ENCODE measurements around the gene SETD2.

SETD2 gene

DNA sequence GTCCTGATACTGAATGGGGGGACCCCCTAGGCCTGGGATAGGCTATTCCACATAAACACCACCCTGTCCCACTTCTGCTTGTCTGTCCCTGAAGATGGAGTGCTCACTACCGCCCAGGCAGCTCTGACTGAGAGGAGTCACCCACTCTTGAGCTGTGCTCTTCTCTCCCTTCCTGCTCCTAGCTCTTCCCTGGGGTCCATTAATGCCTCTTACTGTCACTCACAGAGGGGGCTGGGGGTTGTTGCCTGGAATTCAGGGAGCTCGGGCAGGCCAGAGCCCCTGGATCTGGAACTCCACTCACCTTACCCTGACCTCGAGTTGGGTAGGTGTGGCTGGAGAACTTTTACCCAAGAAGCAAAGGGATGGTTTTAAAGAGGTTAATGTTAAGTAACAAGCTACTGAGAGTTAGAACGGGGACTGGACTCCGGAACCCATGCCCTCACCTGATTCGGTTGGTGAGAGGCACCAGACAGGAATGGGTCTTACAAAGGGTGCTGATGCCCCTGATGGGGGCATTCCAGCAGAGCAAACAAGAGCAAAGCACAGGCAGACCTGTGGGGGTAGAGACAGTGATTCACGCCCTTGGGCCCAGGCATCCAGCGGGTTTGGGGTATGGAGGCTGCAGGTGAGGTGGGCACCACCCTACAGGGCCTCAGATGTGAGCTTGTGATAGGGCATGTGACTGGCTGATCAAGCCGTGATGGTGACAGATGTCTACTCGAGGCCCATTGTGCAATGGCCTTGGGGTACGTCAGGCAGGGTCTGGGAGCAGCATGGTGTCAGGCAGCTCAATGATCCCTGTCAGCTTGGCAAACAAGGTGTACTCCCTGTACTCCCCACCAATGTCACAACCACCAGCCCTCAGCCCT, 179.1 kb downstream of the SETD2 start:
- H3K4me3 ChIP-seq, result no peak overlapping the region
- H3K9me3 ChIP-seq, result no peaks in the 10 kb centered on the region
- DNase-seq, result no peak
- H3K27ac ChIP-seq, result no peak overlapping the region
- H3K36me3 ChIP-seq, result peaks cover 0 to 13% (median 0%) of the 10 kb centered on the region in 3 donors
- intact Hi-C loops (cut with DNase I; ENCODE audit: low total_unique reads), result no loop called here
- no peaks in the 10 kb centered on the region for H3K27me3 ChIP-seq
- TF ChIP-seq, protein P1, sequence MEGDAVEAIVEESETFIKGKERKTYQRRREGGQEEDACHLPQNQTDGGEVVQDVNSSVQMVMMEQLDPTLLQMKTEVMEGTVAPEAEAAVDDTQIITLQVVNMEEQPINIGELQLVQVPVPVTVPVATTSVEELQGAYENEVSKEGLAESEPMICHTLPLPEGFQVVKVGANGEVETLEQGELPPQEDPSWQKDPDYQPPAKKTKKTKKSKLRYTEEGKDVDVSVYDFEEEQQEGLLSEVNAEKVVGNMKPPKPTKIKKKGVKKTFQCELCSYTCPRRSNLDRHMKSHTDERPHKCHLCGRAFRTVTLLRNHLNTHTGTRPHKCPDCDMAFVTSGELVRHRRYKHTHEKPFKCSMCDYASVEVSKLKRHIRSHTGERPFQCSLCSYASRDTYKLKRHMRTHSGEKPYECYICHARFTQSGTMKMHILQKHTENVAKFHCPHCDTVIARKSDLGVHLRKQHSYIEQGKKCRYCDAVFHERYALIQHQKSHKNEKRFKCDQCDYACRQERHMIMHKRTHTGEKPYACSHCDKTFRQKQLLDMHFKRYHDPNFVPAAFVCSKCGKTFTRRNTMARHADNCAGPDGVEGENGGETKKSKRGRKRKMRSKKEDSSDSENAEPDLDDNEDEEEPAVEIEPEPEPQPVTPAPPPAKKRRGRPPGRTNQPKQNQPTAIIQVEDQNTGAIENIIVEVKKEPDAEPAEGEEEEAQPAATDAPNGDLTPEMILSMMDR (IDR thresholded peaks at IDR 0.05), result no peak
- H3K4me1 ChIP-seq, result peaks cover 0 to 30% (median 7%) of the 10 kb centered on the region in 4 donors

DNA sequence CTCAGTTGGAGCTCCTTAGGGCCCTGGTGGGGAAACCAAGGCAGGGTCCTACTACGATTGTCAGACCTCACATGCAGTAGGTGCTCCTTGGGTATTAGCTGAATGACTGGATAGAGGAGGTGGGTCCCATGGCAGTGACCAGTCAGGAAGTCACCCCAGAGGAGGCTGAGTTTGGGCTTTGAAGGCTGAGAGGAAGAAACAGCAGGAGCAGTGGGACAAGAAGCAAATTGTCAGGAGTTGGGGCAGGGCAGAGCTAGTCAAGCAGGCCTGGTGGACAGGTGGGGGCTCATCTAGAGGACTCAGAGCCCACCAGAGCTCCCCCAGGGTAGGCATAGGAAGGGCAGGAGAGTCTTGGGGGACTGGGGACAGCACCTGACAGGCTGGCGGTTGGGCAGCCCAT, 181.4 kb downstream of the SETD2 start:
- intact Hi-C loops (cut with DNase I; ENCODE audit: low total_unique reads), result no loop called here
- no peak for DNase-seq
- H3K27me3 ChIP-seq, result no peaks in the 10 kb centered on the region
- H3K4me1 ChIP-seq, result peaks cover 0 to 43% (median 18%) of the 10 kb centered on the region in 4 donors
- TF ChIP-seq, protein P1 (IDR thresholded peaks at IDR 0.05), result no peak
- no peak overlapping the region for H3K27ac ChIP-seq
- H3K9me3 ChIP-seq, result no peaks in the 10 kb centered on the region
- no peak overlapping the region for H3K4me3 ChIP-seq
- H3K36me3 ChIP-seq, result no peaks in the 10 kb centered on the region

DNA sequence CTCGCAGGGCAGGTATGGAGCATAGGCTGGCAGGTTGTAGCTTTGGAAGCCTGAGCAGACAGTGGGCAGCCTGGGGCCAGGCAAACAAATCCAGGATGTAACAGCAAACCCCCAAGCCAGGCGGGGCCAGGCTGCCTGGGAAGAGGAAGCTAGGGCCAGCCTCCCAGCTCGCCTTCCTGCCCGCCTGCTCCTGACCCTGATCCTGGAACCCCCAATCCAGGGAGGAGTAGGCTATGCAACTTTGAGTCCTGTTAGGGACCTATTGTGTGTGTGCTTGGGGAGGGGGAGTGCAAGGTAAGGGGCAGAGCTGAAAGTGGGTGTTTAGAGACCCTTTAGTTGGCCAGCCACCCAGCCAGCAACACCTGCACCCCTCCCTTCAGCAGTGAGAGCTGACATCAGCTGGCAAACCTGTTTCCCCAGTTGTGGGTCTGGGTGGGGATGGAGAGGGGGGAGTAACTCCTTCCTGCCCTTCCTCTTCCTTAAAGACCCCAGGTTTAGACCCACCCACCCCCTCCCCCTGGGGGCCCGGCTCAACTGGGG, 181.9 kb downstream of the SETD2 start:
- Histone ChIP-seq H3K4me3 (no peak overlapping the region), H3K9me3 (no peaks in the 10 kb centered on the region), H3K27ac (no peak overlapping the region), H3K27me3 (no peaks in the 10 kb centered on the region), H3K36me3 (no peaks in the 10 kb centered on the region), H3K4me1 (peaks cover 0 to 47% (median 24%) of the 10 kb centered on the region in 4 donors)
- DNase-seq, result peak in 1 of 2 donors; percentile 42
- TF ChIP-seq, protein P1 (IDR thresholded peaks at IDR 0.05), result no peak
- intact Hi-C loops (cut with DNase I; ENCODE audit: low total_unique reads), result no loop called here

DNA sequence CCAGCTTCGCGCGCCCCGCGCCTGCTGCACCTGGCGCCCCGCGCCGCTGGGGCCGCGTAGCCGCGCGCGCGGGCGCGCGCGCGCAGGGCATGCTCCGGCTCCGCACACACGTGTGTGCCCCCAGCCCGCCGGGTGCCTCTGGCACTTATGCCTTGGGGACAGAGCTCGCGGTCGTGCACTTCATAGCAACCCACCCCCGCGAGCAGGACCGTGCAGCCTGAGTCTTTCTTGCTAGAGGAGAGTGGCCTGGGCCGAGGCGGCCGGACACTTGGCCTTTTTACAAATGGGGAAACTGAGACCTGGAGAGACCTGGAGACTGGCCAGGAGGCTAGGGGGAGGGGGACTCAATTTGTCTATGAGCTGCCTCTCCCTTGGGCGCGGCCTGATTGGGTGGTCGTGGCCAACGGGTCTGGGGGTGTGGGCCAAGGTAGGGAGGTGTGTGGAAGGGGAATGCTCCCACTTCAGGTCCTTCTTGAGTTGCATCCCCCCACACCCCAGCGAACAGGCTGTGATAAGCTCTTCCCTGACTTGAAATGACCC, 183.9 kb downstream of the SETD2 start:
- H3K9me3 ChIP-seq, result no peaks in the 10 kb centered on the region
- TF ChIP-seq, protein P1 (IDR thresholded peaks at IDR 0.05), result no peak
- peaks cover 0 to 56% (median 33%) of the 10 kb centered on the region in 4 donors for H3K4me1 ChIP-seq
- H3K27me3 ChIP-seq, result no peaks in the 10 kb centered on the region
- H3K27ac ChIP-seq, result peak overlapping the region; percentile 61 to 77
- no peak for DNase-seq
- intact Hi-C loops (cut with DNase I; ENCODE audit: low total_unique reads), result no loop called here
- H3K4me3 ChIP-seq, result peak overlapping the region; percentile 62 to 66
- H3K36me3 ChIP-seq, result no peaks in the 10 kb centered on the region

DNA sequence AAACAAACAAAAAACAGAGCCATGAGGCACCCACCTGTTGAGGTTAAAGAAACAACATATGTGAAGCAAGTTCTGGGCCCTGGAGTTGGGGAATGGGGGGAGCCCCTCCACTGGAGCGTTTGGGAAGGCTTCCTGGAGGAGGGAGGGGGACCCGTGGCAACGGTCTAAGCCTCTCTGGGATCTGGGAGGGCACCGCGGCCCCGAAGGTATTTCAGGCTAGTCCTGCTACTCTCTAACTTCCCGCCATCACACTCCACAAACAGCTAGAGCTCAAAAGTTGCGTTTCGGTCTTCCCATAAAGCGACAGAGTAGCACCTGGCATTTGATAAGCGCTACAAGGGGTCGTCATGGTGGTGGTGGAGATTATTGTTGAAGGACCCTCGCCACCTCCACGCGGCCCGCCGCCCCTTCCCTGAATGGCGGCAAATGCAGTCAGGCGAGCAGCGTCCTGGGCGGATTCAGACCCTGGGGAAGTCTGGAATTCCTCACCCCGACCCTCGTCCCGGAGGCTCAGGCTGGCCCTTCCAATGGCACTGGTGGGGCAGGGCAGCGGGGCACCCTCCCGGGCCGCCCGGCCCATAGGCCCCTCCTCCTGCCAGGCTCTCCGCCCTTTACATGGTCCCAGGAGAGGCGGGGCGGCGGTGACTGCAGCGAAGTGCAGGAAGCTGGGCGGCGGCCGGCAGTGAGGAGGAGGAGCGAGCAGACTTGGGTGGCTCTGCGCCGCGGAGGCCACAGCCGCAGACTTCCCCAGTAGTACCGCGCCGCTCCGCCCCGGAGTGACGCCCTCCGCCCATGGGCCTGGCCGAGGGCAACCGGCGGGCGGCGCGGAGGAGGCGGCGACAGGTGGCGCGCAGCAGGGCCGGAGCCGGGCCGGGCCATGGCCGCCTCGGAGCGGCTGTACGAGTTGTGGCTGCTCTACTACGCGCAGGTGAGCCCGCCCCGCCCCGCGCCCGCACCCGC, 184.6 kb downstream of the SETD2 start, which contains the start of gene NBEAL2:
Gene NBEAL2, plus strand, starts transcription at position 682 of the 960 bp plus-strand sequence. Its CDS starts 196 bp downstream, at position 878.
- Histone ChIP-seq H3K27ac (peak within 1 kb of the TSS; percentile 77 to 83), H3K9me3 (no peaks in the 10 kb centered on the region), H3K27me3 (no peaks in the 10 kb centered on the region), H3K4me1 (peaks cover 0 to 63% (median 41%) of the 10 kb centered on the region in 4 donors), H3K36me3 (no peaks in the 10 kb centered on the region), H3K4me3 (peak within 1 kb of the TSS; percentile 62 to 66)
- TF ChIP-seq, protein P1 (IDR thresholded peaks at IDR 0.05), result peak in 1 of 2 experiments; percentile 22
- DNase-seq, result peak; percentile 97 to 98
- intact Hi-C loops (cut with DNase I; ENCODE audit: low total_unique reads), result no loop called here
